ENCODE measurements around the gene SOX15.

DNA sequence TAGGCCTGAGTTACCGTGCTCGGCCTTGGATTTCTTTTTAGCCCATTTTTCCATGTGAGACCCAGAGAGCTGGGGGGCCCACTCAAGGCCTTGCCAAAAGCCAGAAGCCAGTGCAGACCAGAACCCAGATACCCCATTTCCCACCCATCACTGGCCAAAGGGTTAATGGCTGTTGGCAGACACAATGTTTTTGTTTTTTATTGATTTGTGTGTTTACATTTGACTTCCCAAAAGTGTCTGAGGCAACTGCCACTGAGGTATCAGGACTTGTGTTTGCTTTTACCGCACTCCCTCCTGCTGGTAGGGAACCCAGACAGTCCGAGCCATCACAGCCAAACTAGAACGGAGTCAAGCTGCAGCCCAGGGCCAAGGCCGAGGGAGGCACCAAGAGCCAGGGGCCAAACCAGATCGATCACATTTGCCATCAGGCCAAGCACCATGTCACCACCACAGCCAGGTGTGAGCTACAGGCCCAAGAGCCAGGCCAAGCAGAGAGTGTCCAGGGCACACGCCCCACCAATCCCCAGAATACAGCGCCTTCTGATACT lies 48.7 kb downstream of the SOX15 start:
- no peak for TF ChIP-seq BACH2 (CRISPR knock-in tag; IDR thresholded peaks at IDR 0.05; ENCODE audit: borderline replicate concordance)
- no peak for TF ChIP-seq ZNF8 (CRISPR knock-in tag; IDR thresholded peaks at IDR 0.05)
- TF ChIP-seq, protein P1, sequence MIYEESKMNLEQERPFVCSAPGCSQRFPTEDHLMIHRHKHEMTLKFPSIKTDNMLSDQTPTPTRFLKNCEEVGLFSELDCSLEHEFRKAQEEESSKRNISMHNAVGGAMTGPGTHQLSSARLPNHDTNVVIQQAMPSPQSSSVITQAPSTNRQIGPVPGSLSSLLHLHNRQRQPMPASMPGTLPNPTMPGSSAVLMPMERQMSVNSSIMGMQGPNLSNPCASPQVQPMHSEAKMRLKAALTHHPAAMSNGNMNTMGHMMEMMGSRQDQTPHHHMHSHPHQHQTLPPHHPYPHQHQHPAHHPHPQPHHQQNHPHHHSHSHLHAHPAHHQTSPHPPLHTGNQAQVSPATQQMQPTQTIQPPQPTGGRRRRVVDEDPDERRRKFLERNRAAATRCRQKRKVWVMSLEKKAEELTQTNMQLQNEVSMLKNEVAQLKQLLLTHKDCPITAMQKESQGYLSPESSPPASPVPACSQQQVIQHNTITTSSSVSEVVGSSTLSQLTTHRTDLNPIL (CRISPR knock-in tag; IDR thresholded peaks at IDR 0.05; ENCODE audit: low read depth), result no peak
- no peak for TF ChIP-seq ZNF70 (CRISPR knock-in tag; IDR thresholded peaks at IDR 0.05)
